Panc1 (cell line): ENCODE results near the gene ARFGEF3. TPM values are rescaled to one million over a fixed set of nuclear protein-coding genes. Genes with fewer than 3 reads are reported as not detected.

Source experiments
- ATAC-seq: fragments of 200-7000 bp; cut with Tn5 transposase; 2 replicates; pipeline ENCODE4 v1.9.1; 2020; ENCODE audit warnings: mild to moderate bottlenecking, moderate library complexity
- BruUV-seq: library from RNA; stranded (reverse); fragments of 400-500 nt; replicated peaks from 2 replicates; lab custom pipeline; 2021; lab: Mats Ljungman, UMichigan
- CTCF ChIA-PET: fragments of 300-600 bp; sonication (Branson Sonifier 250); formaldehyde crosslinking; loops from one replicate; lab custom pipeline; 2022; ENCODE audit warnings: antibody characterized with exemption; lab: Charles Lee
- POLR2A ChIA-PET: fragments of 300-600 bp; sonication (Branson Sonifier 250); formaldehyde crosslinking; loops from one replicate; lab custom pipeline; 2022; ENCODE audit warnings: antibody characterized with exemption; lab: Charles Lee
- DNase-seq: peaks from one replicate; pipeline ENCODE4 v3.0.0-alpha.2; 2010; ENCODE audit warnings: low read depth, low spot score
- H3K27ac ChIP-seq: 2 replicates; pipeline ENCODE4 v1.5.1; 2011; ENCODE audit warnings: mild to moderate bottlenecking, low read length, inconsistent platforms
- H3K27me3 ChIP-seq: fragments of 200-500 bp; sonication (Bioruptor generic); 2 replicates; pipeline ENCODE4 v1.6.0; 2014; ENCODE audit warnings: low read length, inconsistent platforms; ENCODE audit not compliant: control insufficient read depth, insufficient read depth
- H3K36me3 ChIP-seq: fragments of 200-500 bp; sonication (Bioruptor generic); 2 replicates; pipeline ENCODE4 v1.5.1; 2014; ENCODE audit warnings: inconsistent platforms, mild to moderate bottlenecking, low read length, moderate library complexity; ENCODE audit not compliant: control insufficient read depth, insufficient read depth
- H3K4me1 ChIP-seq: 2 replicates; pipeline ENCODE4 v1.5.1; 2011; ENCODE audit warnings: inconsistent platforms, mild to moderate bottlenecking, low read length, moderate library complexity; ENCODE audit not compliant: control insufficient read depth, insufficient read depth
- H3K4me3 ChIP-seq, 2 experiments: 2 replicates each; pipeline ENCODE4 v1.5.1; 2011 to 2012; ENCODE audit warnings: low read depth in 2 of 2, low read length in 2 of 2, mild to moderate bottlenecking in 2 of 2, inconsistent platforms in 1 of 2, moderate library complexity in 1 of 2
- H3K9me3 ChIP-seq: fragments of 200-500 bp; sonication (Bioruptor generic); 2 replicates; pipeline ENCODE4 v1.5.1; 2014; ENCODE audit warnings: low read depth, mild to moderate bottlenecking, inconsistent platforms, low read length, moderate library complexity; ENCODE audit not compliant: control insufficient read depth, insufficient read depth
- POLR2AphosphoS5 ChIP-seq: IDR thresholded peaks from 2 replicates; pipeline ENCODE4 v1.6.1; 2012; ENCODE audit warnings: mild to moderate bottlenecking, low read depth, low read length, moderate library complexity
- SIN3A ChIP-seq: IDR thresholded peaks from 2 replicates; pipeline ENCODE4 v1.6.1; 2012; ENCODE audit warnings: low read depth, mild to moderate bottlenecking, low read length, moderate library complexity, borderline replicate concordance; ENCODE audit not compliant: insufficient read depth
- TCF7L2 ChIP-seq: IDR thresholded peaks from 2 replicates; pipeline ENCODE4 v1.6.1; 2011; ENCODE audit warnings: mild to moderate bottlenecking, low read depth, low read length, inconsistent platforms
- in situ Hi-C: cut with HindIII; loops from 2 replicates; pipeline ENCODE4 v1.10.0; 2016; ENCODE audit warnings: low sequenced_read_pairs, low pct_unique_long_range_greater_than_20kb
- intact Hi-C: fragments of 100-400 bp; cut with micrococcal nuclease; formaldehyde crosslinking; loops from one replicate; pipeline ENCODE4 v1.10.0; 2022; ENCODE audit not compliant: unreplicated experiment
- total RNA-seq: library from RNA; stranded (reverse); gene quantifications from one replicate; pipeline ENCODE4 v1.2.1, GENCODE V29; 2021; ENCODE audit not compliant: unreplicated experiment
- TF ChIP-seq, protein P1 (sequence below): fragments of 450-650 bp; IDR thresholded peaks from 2 replicates; pipeline ENCODE4 v1.5.1; 2017; ENCODE audit warnings: mild to moderate bottlenecking
- TF ChIP-seq, protein P2 (sequence below), 2 experiments: IDR thresholded peaks; 2 replicates each; pipeline ENCODE4 v1.6.1; 2011 to 2012; ENCODE audit warnings: low read depth in 2 of 2, control low read depth in 1 of 2, low read length in 1 of 2, mild to moderate bottlenecking in 1 of 2, moderate library complexity in 1 of 2; ENCODE audit not compliant: insufficient read depth in 1 of 2

Gene ARFGEF3
- total RNA-seq, 1 experiment from 2014 or later = 1.5 TPM

DNA sequence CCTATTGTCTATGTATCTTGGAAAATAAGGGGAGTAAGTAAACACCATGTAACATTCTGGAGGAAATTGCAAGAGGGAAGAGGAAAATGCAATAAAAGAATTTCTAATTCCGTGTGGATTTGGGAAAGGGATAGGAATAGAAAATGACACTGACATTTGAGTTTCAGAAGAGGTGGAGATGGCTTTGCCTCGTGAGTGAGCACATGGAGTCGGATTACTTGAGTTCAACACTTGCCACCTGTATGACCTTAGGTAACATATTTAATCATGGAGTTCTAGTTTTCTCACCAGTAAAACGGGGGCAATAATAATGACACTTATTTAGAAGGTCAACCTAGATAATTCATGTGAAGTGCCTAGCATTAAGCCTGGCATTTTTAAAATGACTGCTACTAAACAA, 67.3 kb downstream of the ARFGEF3 start:
- intact Hi-C loops = no loop called here
- no TSS peak for BruUV-seq

GRCh38 chr6:138229663-138230179, 68.0 kb downstream of the ARFGEF3 start:
- intact Hi-C loops = no loop called here
- ChIA-PET POLR2A (no interaction called here), CTCF (no interaction called here)
- Histone ChIP-seq H3K27ac (no peak overlapping the region), H3K27me3 (peaks cover 2% of the 10 kb centered on the region; the same call in 1 of the 2 replicates), H3K4me3 (no peak overlapping the region), H3K4me1 (peaks cover 6% of the 10 kb centered on the region; the same call in 1 of the 2 replicates), H3K9me3 (no peaks in the 10 kb centered on the region), H3K36me3 (no peaks in the 10 kb centered on the region)
- in situ Hi-C loops = no loop called here
- TF ChIP-seq, protein P1, sequence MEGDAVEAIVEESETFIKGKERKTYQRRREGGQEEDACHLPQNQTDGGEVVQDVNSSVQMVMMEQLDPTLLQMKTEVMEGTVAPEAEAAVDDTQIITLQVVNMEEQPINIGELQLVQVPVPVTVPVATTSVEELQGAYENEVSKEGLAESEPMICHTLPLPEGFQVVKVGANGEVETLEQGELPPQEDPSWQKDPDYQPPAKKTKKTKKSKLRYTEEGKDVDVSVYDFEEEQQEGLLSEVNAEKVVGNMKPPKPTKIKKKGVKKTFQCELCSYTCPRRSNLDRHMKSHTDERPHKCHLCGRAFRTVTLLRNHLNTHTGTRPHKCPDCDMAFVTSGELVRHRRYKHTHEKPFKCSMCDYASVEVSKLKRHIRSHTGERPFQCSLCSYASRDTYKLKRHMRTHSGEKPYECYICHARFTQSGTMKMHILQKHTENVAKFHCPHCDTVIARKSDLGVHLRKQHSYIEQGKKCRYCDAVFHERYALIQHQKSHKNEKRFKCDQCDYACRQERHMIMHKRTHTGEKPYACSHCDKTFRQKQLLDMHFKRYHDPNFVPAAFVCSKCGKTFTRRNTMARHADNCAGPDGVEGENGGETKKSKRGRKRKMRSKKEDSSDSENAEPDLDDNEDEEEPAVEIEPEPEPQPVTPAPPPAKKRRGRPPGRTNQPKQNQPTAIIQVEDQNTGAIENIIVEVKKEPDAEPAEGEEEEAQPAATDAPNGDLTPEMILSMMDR = no peak
- TF ChIP-seq SIN3A = no peak
- no peak for TF ChIP-seq TCF7L2
- TF ChIP-seq, protein P2, sequence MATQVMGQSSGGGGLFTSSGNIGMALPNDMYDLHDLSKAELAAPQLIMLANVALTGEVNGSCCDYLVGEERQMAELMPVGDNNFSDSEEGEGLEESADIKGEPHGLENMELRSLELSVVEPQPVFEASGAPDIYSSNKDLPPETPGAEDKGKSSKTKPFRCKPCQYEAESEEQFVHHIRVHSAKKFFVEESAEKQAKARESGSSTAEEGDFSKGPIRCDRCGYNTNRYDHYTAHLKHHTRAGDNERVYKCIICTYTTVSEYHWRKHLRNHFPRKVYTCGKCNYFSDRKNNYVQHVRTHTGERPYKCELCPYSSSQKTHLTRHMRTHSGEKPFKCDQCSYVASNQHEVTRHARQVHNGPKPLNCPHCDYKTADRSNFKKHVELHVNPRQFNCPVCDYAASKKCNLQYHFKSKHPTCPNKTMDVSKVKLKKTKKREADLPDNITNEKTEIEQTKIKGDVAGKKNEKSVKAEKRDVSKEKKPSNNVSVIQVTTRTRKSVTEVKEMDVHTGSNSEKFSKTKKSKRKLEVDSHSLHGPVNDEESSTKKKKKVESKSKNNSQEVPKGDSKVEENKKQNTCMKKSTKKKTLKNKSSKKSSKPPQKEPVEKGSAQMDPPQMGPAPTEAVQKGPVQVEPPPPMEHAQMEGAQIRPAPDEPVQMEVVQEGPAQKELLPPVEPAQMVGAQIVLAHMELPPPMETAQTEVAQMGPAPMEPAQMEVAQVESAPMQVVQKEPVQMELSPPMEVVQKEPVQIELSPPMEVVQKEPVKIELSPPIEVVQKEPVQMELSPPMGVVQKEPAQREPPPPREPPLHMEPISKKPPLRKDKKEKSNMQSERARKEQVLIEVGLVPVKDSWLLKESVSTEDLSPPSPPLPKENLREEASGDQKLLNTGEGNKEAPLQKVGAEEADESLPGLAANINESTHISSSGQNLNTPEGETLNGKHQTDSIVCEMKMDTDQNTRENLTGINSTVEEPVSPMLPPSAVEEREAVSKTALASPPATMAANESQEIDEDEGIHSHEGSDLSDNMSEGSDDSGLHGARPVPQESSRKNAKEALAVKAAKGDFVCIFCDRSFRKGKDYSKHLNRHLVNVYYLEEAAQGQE (IDR thresholded peaks at IDR 0.05; ENCODE audit: insufficient read depth in 1 of 2, low read depth in 2 of 2, low read length in 1 of 2) = no peak
- no peak for TF ChIP-seq POLR2AphosphoS5
- DNase-seq = no peak
- ATAC-seq = no peak
- BruUV-seq = no TSS peak

More for the DNA sequence above, 67.3 kb downstream of the ARFGEF3 start:
- Histone ChIP-seq H3K9me3 (no peaks in the 10 kb centered on the region), H3K27me3 (peaks cover 2% of the 10 kb centered on the region; the same call in 1 of the 2 replicates), H3K36me3 (no peaks in the 10 kb centered on the region), H3K4me3 (no peak overlapping the region), H3K27ac (no peak overlapping the region), H3K4me1 (peaks cover 6% of the 10 kb centered on the region; the same call in 1 of the 2 replicates)
- in situ Hi-C loops = no loop called here
- CTCF ChIA-PET = no interaction called here
- DNase-seq (no peak), ATAC-seq (no peak)
- TF ChIP-seq, protein P1 = no peak
- TF ChIP-seq TCF7L2 (no peak), SIN3A (no peak), POLR2AphosphoS5 (no peak)
- TF ChIP-seq, protein P2 (IDR thresholded peaks at IDR 0.05; ENCODE audit: insufficient read depth in 1 of 2, low read depth in 2 of 2, low read length in 1 of 2) = no peak
- POLR2A ChIA-PET = no interaction called here
